Body of pancreas (tissue), 4 donors: Measurements from ENCODE around the gene SNCA.

ENCODE experiments used
- CTCF ChIP-seq, 7 experiments: fragments of 450-650 bp in 4 of 7; fragments of 200-600 bp in 3 of 7; sonication (generic) in 3 of 7; IDR thresholded peaks; one replicate each; pipeline ENCODE4 v1.5.1; 2016 to 2019; ENCODE audit warnings: antibody characterized with exemption in 7 of 7
- POLR2A ChIP-seq, 3 donors: fragments of 450-650 bp; IDR thresholded peaks; one replicate each; pipeline ENCODE4 v1.6.1; 2016; ENCODE audit warnings: antibody characterized with exemption in 3 of 3, mild to moderate bottlenecking in 2 of 3

GRCh38 chr4:89879215-89879614, 42.3 kb upstream of the SNCA start:
- TF ChIP-seq CTCF (IDR thresholded peaks at IDR 0.05) (no peak), POLR2A (IDR thresholded peaks at IDR 0.05) (no peak)
